Loucy (cell line): ENCODE measurements around the gene OIT3.

Source experiments
- EZH2phosphoT487 ChIP-seq: fragments of 200-600 bp; IDR thresholded peaks from 2 replicates; pipeline ENCODE4 v1.6.1; 2018; ENCODE audit warnings: antibody characterized with exemption, mild to moderate bottlenecking, moderate library complexity, borderline replicate concordance
- TF ChIP-seq, protein P1 (sequence below): fragments of 200-600 bp; sonication (generic); conservative IDR thresholded peaks from 2 replicates; pipeline ENCODE4 v1.5.1; 2014; ENCODE audit warnings: mild to moderate bottlenecking, antibody characterized with exemption, low read length

- TF ChIP-seq EZH2phosphoT487, result no peak
- TF ChIP-seq, protein P1, sequence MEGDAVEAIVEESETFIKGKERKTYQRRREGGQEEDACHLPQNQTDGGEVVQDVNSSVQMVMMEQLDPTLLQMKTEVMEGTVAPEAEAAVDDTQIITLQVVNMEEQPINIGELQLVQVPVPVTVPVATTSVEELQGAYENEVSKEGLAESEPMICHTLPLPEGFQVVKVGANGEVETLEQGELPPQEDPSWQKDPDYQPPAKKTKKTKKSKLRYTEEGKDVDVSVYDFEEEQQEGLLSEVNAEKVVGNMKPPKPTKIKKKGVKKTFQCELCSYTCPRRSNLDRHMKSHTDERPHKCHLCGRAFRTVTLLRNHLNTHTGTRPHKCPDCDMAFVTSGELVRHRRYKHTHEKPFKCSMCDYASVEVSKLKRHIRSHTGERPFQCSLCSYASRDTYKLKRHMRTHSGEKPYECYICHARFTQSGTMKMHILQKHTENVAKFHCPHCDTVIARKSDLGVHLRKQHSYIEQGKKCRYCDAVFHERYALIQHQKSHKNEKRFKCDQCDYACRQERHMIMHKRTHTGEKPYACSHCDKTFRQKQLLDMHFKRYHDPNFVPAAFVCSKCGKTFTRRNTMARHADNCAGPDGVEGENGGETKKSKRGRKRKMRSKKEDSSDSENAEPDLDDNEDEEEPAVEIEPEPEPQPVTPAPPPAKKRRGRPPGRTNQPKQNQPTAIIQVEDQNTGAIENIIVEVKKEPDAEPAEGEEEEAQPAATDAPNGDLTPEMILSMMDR, result no peak
Observed at GRCh38 chr10:72879245-72879644, 14.3 kb upstream of the OIT3 start.
